Measurements from ENCODE around the gene GSTM3.
A peak's percentile ranks its signal among the peaks of the same experiment; 100 is the strongest.
"Not testable (repeated sequence)": the region's sequence is repeated elsewhere in the genome, so short reads cannot be mapped to it uniquely, and the experiment has no call there.

GSTM3 gene

GRCh38 chr1:109691759-109692158 is 49.1 kb downstream of the GSTM3 start:
- DNase-seq = no peak

GRCh38 chr1:109689844-109690405 is 50.9 kb downstream of the GSTM3 start:
- no peak for DNase-seq

- DNase-seq = peak in 1 of 2 donors; percentile 78
Measured at GRCh38 chr1:109687641-109688499, 53.0 kb downstream of the GSTM3 start, which contains the start of gene GSTM1. Gene GSTM1 (plus strand): TSS chr1:109687817. CDS start chr1:109687874, 57 bp downstream.

- not testable (repeated sequence) for DNase-seq
Measured at GRCh38 chr1:109687109-109687508, 53.7 kb downstream of the GSTM3 start.

- not testable (repeated sequence) for DNase-seq
Measured at GRCh38 chr1:109685890-109686289, 54.9 kb downstream of the GSTM3 start.

GRCh38 chr1:109685399-109685798 is 55.4 kb downstream of the GSTM3 start:
- DNase-seq = not testable (repeated sequence)

- DNase-seq = not testable (repeated sequence)
Measured at GRCh38 chr1:109684777-109685176, 56.1 kb downstream of the GSTM3 start.

Measured in CD4-positive, alpha-beta T cell treated with Interferon alpha-2 for 1 hour (primary cell).